ENCODE measurements around the gene AQP12B. TPM values are rescaled to one million over a fixed set of nuclear protein-coding genes. Genes with fewer than 3 reads are reported as not detected.

AQP12B gene
- total RNA-seq, 2 donors from 2014 or later: not detected

GRCh38 chr2:240632306-240632721 is 50.4 kb downstream of the AQP12B start:
- DNase-seq: no peak
- Mint-ChIP-seq H3K4me3 (no peak overlapping the region), H3K27ac (no peak overlapping the region), H3K9me3 (peaks cover 12 to 15% of the 10 kb centered on the region in 2 donors), H3K4me1 (ENCODE audit: low read depth) (peaks cover 10% of the 10 kb centered on the region), H3K36me3 (ENCODE audit: insufficient read depth in 2 of 2) (peaks cover 14 to 19% of the 10 kb centered on the region in 2 donors), H3K27me3 (ENCODE audit: low read depth) (no peaks in the 10 kb centered on the region)
- no peak for ATAC-seq (replicated peaks in 1 of 2)

- peaks cover 12 to 15% of the 10 kb centered on the region in 2 donors for H3K9me3 Mint-ChIP-seq
- peaks cover 16% of the 10 kb centered on the region for H3K4me1 Mint-ChIP-seq (ENCODE audit: low read depth)
- H3K27ac Mint-ChIP-seq: no peak overlapping the region
- H3K36me3 Mint-ChIP-seq (ENCODE audit: insufficient read depth in 2 of 2): peaks cover 14 to 19% of the 10 kb centered on the region in 2 donors
- no peak for ATAC-seq (replicated peaks in 1 of 2)
- DNase-seq: no peak
- H3K4me3 Mint-ChIP-seq: no peak overlapping the region
- no peaks in the 10 kb centered on the region for H3K27me3 Mint-ChIP-seq (ENCODE audit: low read depth)
Measured at GRCh38 chr2:240631548-240632305, 51.0 kb downstream of the AQP12B start.

GRCh38 chr2:240630771-240631547 is 51.7 kb downstream of the AQP12B start:
- no peaks in the 10 kb centered on the region for H3K27me3 Mint-ChIP-seq (ENCODE audit: low read depth)
- H3K27ac Mint-ChIP-seq: no peak overlapping the region
- DNase-seq (no peak), ATAC-seq (replicated peaks in 1 of 2) (no peak)
- H3K4me3 Mint-ChIP-seq: no peak overlapping the region
- peaks cover 14 to 19% of the 10 kb centered on the region in 2 donors for H3K36me3 Mint-ChIP-seq (ENCODE audit: insufficient read depth in 2 of 2)
- peaks cover 12 to 15% of the 10 kb centered on the region in 2 donors for H3K9me3 Mint-ChIP-seq
- H3K4me1 Mint-ChIP-seq (ENCODE audit: low read depth): peaks cover 21% of the 10 kb centered on the region

- H3K4me3 Mint-ChIP-seq: no peak overlapping the region
- ATAC-seq (replicated peaks in 1 of 2) (no peak), DNase-seq (no peak)
- H3K36me3 Mint-ChIP-seq (ENCODE audit: insufficient read depth in 2 of 2): peaks cover 17 to 19% of the 10 kb centered on the region in 2 donors
- H3K9me3 Mint-ChIP-seq: peaks cover 12 to 15% of the 10 kb centered on the region in 2 donors
- no peaks in the 10 kb centered on the region for H3K27me3 Mint-ChIP-seq (ENCODE audit: low read depth)
- H3K4me1 Mint-ChIP-seq (ENCODE audit: low read depth): peaks cover 23% of the 10 kb centered on the region
- H3K27ac Mint-ChIP-seq: no peak overlapping the region
Measured at GRCh38 chr2:240629968-240630770, 52.5 kb downstream of the AQP12B start.

GRCh38 chr2:240629619-240629967 is 53.1 kb downstream of the AQP12B start:
- Mint-ChIP-seq H3K36me3 (ENCODE audit: insufficient read depth in 2 of 2) (peaks cover 16% of the 10 kb centered on the region in 2 donors), H3K4me3 (no peak overlapping the region), H3K9me3 (peaks cover 9 to 14% of the 10 kb centered on the region in 2 donors), H3K27ac (no peak overlapping the region), H3K27me3 (ENCODE audit: low read depth) (no peaks in the 10 kb centered on the region), H3K4me1 (ENCODE audit: low read depth) (peaks cover 29% of the 10 kb centered on the region)
- DNase-seq: no peak
- no peak for ATAC-seq (replicated peaks in 1 of 2)

- DNase-seq (no peak), ATAC-seq (replicated peaks in 1 of 2) (no peak)
- peaks cover 35% of the 10 kb centered on the region for H3K4me1 Mint-ChIP-seq (ENCODE audit: low read depth)
- H3K36me3 Mint-ChIP-seq (ENCODE audit: insufficient read depth in 2 of 2): peaks cover 14% of the 10 kb centered on the region in 2 donors
- H3K27ac Mint-ChIP-seq: no peak overlapping the region
- H3K9me3 Mint-ChIP-seq: peaks cover 9 to 12% of the 10 kb centered on the region in 2 donors
- H3K4me3 Mint-ChIP-seq: no peak overlapping the region
- no peaks in the 10 kb centered on the region for H3K27me3 Mint-ChIP-seq (ENCODE audit: low read depth)
Measured at GRCh38 chr2:240628808-240629618, 53.7 kb downstream of the AQP12B start.

- peaks cover 12% of the 10 kb centered on the region in 2 donors for H3K36me3 Mint-ChIP-seq (ENCODE audit: insufficient read depth in 2 of 2)
- H3K27ac Mint-ChIP-seq: no peak overlapping the region
Measured at GRCh38 chr2:240628507-240628807, 54.2 kb downstream of the AQP12B start.

GRCh38 chr2:240627736-240628506 is 54.8 kb downstream of the AQP12B start:
- DNase-seq: no peak
- peaks cover 41% of the 10 kb centered on the region for H3K4me1 Mint-ChIP-seq (ENCODE audit: low read depth)
- no peaks in the 10 kb centered on the region for H3K27me3 Mint-ChIP-seq (ENCODE audit: low read depth)
- peaks cover 6 to 7% of the 10 kb centered on the region in 2 donors for H3K36me3 Mint-ChIP-seq (ENCODE audit: insufficient read depth in 2 of 2)
- H3K4me3 Mint-ChIP-seq: peak overlapping the region in 1 of 2 donors; percentile 83
- H3K9me3 Mint-ChIP-seq: peaks cover 2 to 4% of the 10 kb centered on the region in 2 donors
- H3K27ac Mint-ChIP-seq: no peak overlapping the region
- no peak for ATAC-seq (replicated peaks in 1 of 2)

More at GRCh38 chr2:240628507-240628807, 54.2 kb downstream of the AQP12B start:
- Mint-ChIP-seq H3K4me3 (no peak overlapping the region), H3K4me1 (ENCODE audit: low read depth) (peaks cover 37% of the 10 kb centered on the region), H3K27me3 (ENCODE audit: low read depth) (no peaks in the 10 kb centered on the region), H3K9me3 (peaks cover 8 to 10% of the 10 kb centered on the region in 2 donors)
- DNase-seq: no peak
- ATAC-seq (replicated peaks in 1 of 2): no peak

GRCh38 chr2:240626531-240627300 is 56.0 kb downstream of the AQP12B start:
- H3K27ac Mint-ChIP-seq: peak overlapping the region; percentile 75
- H3K9me3 Mint-ChIP-seq: no peaks in the 10 kb centered on the region
- no peak for ATAC-seq (replicated peaks in 1 of 2)
- H3K4me3 Mint-ChIP-seq: peak overlapping the region; percentile 80 to 83
- peaks cover 53% of the 10 kb centered on the region for H3K4me1 Mint-ChIP-seq (ENCODE audit: low read depth)
- DNase-seq: peak; percentile 47 to 53
- H3K27me3 Mint-ChIP-seq (ENCODE audit: low read depth): no peaks in the 10 kb centered on the region
- peaks cover 0 to 3% of the 10 kb centered on the region in 2 donors for H3K36me3 Mint-ChIP-seq (ENCODE audit: insufficient read depth in 2 of 2)
